NCI-H2107 treated with DMSO at 0.1 percent for 48 hours (cell line): ENCODE measurements around the gene BABAM1.
"Not testable (repeated sequence)": the region's sequence is repeated elsewhere in the genome, so short reads cannot be mapped to it uniquely, and the experiment has no call there.

Experiments used
- DNase-seq: peaks from one replicate; lab custom pipeline; 2025; ENCODE audit not compliant: unreplicated experiment; lab: John Stamatoyannopoulos, UW

The BABAM1 gene

GRCh38 chr19:17268754-17269153, 1.5 kb downstream of the BABAM1 start:
- no peak for DNase-seq

- not testable (repeated sequence) for DNase-seq
These were observed 7.6 kb downstream of the BABAM1 start for GRCh38 chr19:17274892-17275291.

GRCh38 chr19:17275441-17276175, 8.4 kb downstream of the BABAM1 start:
- DNase-seq: no peak

- no peak for DNase-seq
These were observed 12.2 kb downstream of the BABAM1 start for GRCh38 chr19:17279436-17279835.

- DNase-seq: no peak
These were observed 14.4 kb downstream of the BABAM1 start, which contains the start of gene ANKLE1 for GRCh38 chr19:17281391-17282304. Gene ANKLE1, plus strand, starts transcription at chr19:17281901. Its CDS starts 20 bp downstream, at chr19:17281921.

- DNase-seq: peak; percentile 64
These were observed 15.4 kb downstream of the BABAM1 start for GRCh38 chr19:17282488-17283125.

- DNase-seq: no peak
These were observed 16.3 kb downstream of the BABAM1 start for GRCh38 chr19:17283504-17283996.

- DNase-seq: no peak
These were observed 18.3 kb downstream of the BABAM1 start for GRCh38 chr19:17285415-17286135.

- DNase-seq: no peak
These were observed 19.0 kb downstream of the BABAM1 start for GRCh38 chr19:17286263-17286662.

GRCh38 chr19:17286752-17287151, 19.5 kb downstream of the BABAM1 start:
- DNase-seq: no peak

- DNase-seq: no peak
These were observed 22.2 kb downstream of the BABAM1 start for GRCh38 chr19:17289489-17289888.

- peak; percentile 15 for DNase-seq
These were observed 25.2 kb downstream of the BABAM1 start for GRCh38 chr19:17292301-17293074.

GRCh38 chr19:17293605-17294004, 26.4 kb downstream of the BABAM1 start:
- no peak for DNase-seq

GRCh38 chr19:17294051-17294891, 27.0 kb downstream of the BABAM1 start:
- DNase-seq: no peak

GRCh38 chr19:17295551-17295950, 28.3 kb downstream of the BABAM1 start:
- DNase-seq: not testable (repeated sequence)

GRCh38 chr19:17296273-17296672, 29.0 kb downstream of the BABAM1 start:
- no peak for DNase-seq

- DNase-seq: no peak
These were observed 29.7 kb downstream of the BABAM1 start for GRCh38 chr19:17296976-17297375.

GRCh38 chr19:17300992-17301619, 33.9 kb downstream of the BABAM1 start:
- DNase-seq: no peak
